GM12878 (cell line): ENCODE results near the gene PUS7L. TPM values are rescaled to one million over a fixed set of nuclear protein-coding genes. Genes with fewer than 3 reads are reported as not detected.

Experiments used
- DPF2 ChIP-seq: fragments of 450-650 bp; IDR thresholded peaks from 2 replicates; pipeline ENCODE4 v1.6.1; 2017; ENCODE audit warnings: mild to moderate bottlenecking
- ESRRA ChIP-seq: IDR thresholded peaks from 2 replicates; pipeline ENCODE4 v1.6.1; 2012; ENCODE audit warnings: mild to moderate bottlenecking, low read length, improper control_type of control experiment
- HDAC6 ChIP-seq: fragments of 200-600 bp; sonication (generic); IDR thresholded peaks from one replicate; pipeline ENCODE4 v1.8.0; 2017; ENCODE audit warnings: antibody characterized with exemption; ENCODE audit not compliant: unreplicated experiment
- HSF1 ChIP-seq: fragments of 150-350 bp; IDR thresholded peaks from 2 replicates; pipeline ENCODE4 v1.6.1; 2014; ENCODE audit warnings: mild to moderate bottlenecking, low read depth, low read length
- JUND ChIP-seq: IDR thresholded peaks from 2 replicates; pipeline ENCODE4 v1.6.1; 2012; ENCODE audit warnings: low read depth, mild to moderate bottlenecking, low read length, improper control_type of control experiment, moderate library complexity
- KLF5 ChIP-seq: fragments of 450-650 bp; IDR thresholded peaks from 2 replicates; pipeline ENCODE4 v1.6.1; 2014; ENCODE audit warnings: mild to moderate bottlenecking; ENCODE audit not compliant: partially characterized antibody
- NFXL1 ChIP-seq: fragments of 450-650 bp; IDR thresholded peaks from 2 replicates; pipeline ENCODE4 v1.6.1; 2017; ENCODE audit warnings: antibody characterized with exemption, mild to moderate bottlenecking, borderline replicate concordance
- NFYB ChIP-seq: IDR thresholded peaks from 2 replicates; pipeline ENCODE4 v1.6.1; 2011; ENCODE audit warnings: low read depth, mild to moderate bottlenecking, low read length, improper control_type of control experiment, moderate library complexity; ENCODE audit not compliant: insufficient read depth
- NR2C1 ChIP-seq: fragments of 450-650 bp; IDR thresholded peaks from 2 replicates; pipeline ENCODE4 v1.6.1; 2017; ENCODE audit warnings: antibody characterized with exemption, mild to moderate bottlenecking, moderate library complexity
- REST ChIP-seq: IDR thresholded peaks from 2 replicates; pipeline ENCODE4 v1.6.1; 2012; ENCODE audit warnings: mild to moderate bottlenecking, low read depth, low read length
- SPI1 ChIP-seq: IDR thresholded peaks from 2 replicates; pipeline ENCODE4 v1.6.1; 2011; ENCODE audit warnings: low read depth, mild to moderate bottlenecking, low read length, moderate library complexity, borderline replicate concordance; ENCODE audit not compliant: insufficient read depth
- SREBF1 ChIP-seq: IDR thresholded peaks from 2 replicates; pipeline ENCODE4 v1.6.1; 2012; ENCODE audit warnings: mild to moderate bottlenecking, low read length
- SRF ChIP-seq, 2 experiments: IDR thresholded peaks; 2 replicates each; pipeline ENCODE4 v1.6.1; 2011; ENCODE audit warnings: low read depth in 2 of 2, low read length in 2 of 2, mild to moderate bottlenecking in 1 of 2, moderate library complexity in 1 of 2
- TCF12 ChIP-seq: IDR thresholded peaks from 2 replicates; pipeline ENCODE4 v1.6.1; 2011; ENCODE audit warnings: low read depth, mild to moderate bottlenecking, low read length
- TCF3 ChIP-seq: IDR thresholded peaks from 2 replicates; pipeline ENCODE4 v1.6.1; 2012; ENCODE audit warnings: low read depth, mild to moderate bottlenecking, low read length, borderline replicate concordance; ENCODE audit not compliant: insufficient read depth
- YY1 ChIP-seq: IDR thresholded peaks from 2 replicates; pipeline ENCODE4 v1.6.1; 2011; ENCODE audit warnings: low read depth, mild to moderate bottlenecking, low read length
- ZBED1 ChIP-seq: IDR thresholded peaks from 2 replicates; pipeline ENCODE4 v1.6.1; 2016; ENCODE audit warnings: borderline replicate concordance
- ZNF207 ChIP-seq: fragments of 450-650 bp; IDR thresholded peaks from 2 replicates; pipeline ENCODE4 v1.6.1; 2014; ENCODE audit warnings: antibody characterized with exemption, mild to moderate bottlenecking, borderline replicate concordance
- polyA plus RNA-seq, 11 experiments: library from polyadenylated mRNA; depleted of rRNA in 4 of 11; unstranded in 6 of 11; stranded (reverse) in 5 of 11; fragments of >200 nt; fragmentation: Nextera tagmentation in 4 of 11; fragmentation: Illumina TruSeq in 1 of 11; extraction: Ambion mirVana in 4 of 11; extraction: Trizol in 1 of 11; gene quantifications; 1 replicate in 1 of 11; 2 replicates in 10 of 11; pipeline versions ENCODE4 v1.2.1 to v1.2.3, GENCODE V29; 2011 to 2016; ENCODE audit warnings: inconsistent platforms in 2 of 11, missing spikeins in 2 of 11, low read depth in 1 of 11
- total RNA-seq, 4 experiments: library from RNA; depleted of rRNA in 3 of 4; stranded (reverse); fragments of >200 nt in 3 of 4; fragmentation: Illumina TruSeq in 1 of 4; extraction: Trizol in 1 of 4; gene quantifications; 2 replicates each; pipeline versions ENCODE4 v1.2.1 to v1.2.3, GENCODE V29; 2013 to 2021
- TF ChIP-seq, protein P1 (sequence below): fragments of 450-650 bp; IDR thresholded peaks from 2 replicates; pipeline ENCODE4 v1.6.1; 2014; ENCODE audit warnings: mild to moderate bottlenecking
- TF ChIP-seq, protein P2 (sequence below): fragments of 450-650 bp; IDR thresholded peaks from 2 replicates; pipeline ENCODE4 v1.6.1; 2017; ENCODE audit warnings: mild to moderate bottlenecking, moderate library complexity

Gene PUS7L
- total and polyA plus RNA-seq, 10 of the 15 experiments (the other 5 are each of a cell fraction or from before 2014, with no cell fraction given): 7.2 to 42.1 (median 19.6) TPM

- TF ChIP-seq HSF1: no peak; the same call in 1 of the 2 replicates
- TF ChIP-seq KLF5: no peak
- TF ChIP-seq TCF3: 0 out of 2 replicates have a peak, but pooled peaks have one; percentile 40
- TF ChIP-seq REST: no peak
- TF ChIP-seq NFYB: no peak
- TF ChIP-seq HDAC6: no peak
- 0 out of 2 replicates have a peak, but pooled peaks have one; percentile 61 for TF ChIP-seq YY1
- TF ChIP-seq ZBED1: no peak
- TF ChIP-seq SRF (IDR thresholded peaks at IDR 0.05; ENCODE audit: low read depth in 2 of 2, low read length in 2 of 2): peak in 1 of 2 experiments; percentile 51; a peak in 1 of 4 replicates
- TF ChIP-seq TCF12: no peak
- TF ChIP-seq SPI1: peak; percentile 73
- no peak for TF ChIP-seq ZNF207
- no peak for TF ChIP-seq NFXL1
- TF ChIP-seq, protein P1, sequence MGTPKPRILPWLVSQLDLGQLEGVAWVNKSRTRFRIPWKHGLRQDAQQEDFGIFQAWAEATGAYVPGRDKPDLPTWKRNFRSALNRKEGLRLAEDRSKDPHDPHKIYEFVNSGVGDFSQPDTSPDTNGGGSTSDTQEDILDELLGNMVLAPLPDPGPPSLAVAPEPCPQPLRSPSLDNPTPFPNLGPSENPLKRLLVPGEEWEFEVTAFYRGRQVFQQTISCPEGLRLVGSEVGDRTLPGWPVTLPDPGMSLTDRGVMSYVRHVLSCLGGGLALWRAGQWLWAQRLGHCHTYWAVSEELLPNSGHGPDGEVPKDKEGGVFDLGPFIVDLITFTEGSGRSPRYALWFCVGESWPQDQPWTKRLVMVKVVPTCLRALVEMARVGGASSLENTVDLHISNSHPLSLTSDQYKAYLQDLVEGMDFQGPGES: no peak
- TF ChIP-seq ESRRA: no peak
- no peak for TF ChIP-seq SREBF1
- TF ChIP-seq DPF2: peak; percentile 48; the same call in 1 of the 2 replicates
- TF ChIP-seq JUND: no peak
- TF ChIP-seq, protein P2, sequence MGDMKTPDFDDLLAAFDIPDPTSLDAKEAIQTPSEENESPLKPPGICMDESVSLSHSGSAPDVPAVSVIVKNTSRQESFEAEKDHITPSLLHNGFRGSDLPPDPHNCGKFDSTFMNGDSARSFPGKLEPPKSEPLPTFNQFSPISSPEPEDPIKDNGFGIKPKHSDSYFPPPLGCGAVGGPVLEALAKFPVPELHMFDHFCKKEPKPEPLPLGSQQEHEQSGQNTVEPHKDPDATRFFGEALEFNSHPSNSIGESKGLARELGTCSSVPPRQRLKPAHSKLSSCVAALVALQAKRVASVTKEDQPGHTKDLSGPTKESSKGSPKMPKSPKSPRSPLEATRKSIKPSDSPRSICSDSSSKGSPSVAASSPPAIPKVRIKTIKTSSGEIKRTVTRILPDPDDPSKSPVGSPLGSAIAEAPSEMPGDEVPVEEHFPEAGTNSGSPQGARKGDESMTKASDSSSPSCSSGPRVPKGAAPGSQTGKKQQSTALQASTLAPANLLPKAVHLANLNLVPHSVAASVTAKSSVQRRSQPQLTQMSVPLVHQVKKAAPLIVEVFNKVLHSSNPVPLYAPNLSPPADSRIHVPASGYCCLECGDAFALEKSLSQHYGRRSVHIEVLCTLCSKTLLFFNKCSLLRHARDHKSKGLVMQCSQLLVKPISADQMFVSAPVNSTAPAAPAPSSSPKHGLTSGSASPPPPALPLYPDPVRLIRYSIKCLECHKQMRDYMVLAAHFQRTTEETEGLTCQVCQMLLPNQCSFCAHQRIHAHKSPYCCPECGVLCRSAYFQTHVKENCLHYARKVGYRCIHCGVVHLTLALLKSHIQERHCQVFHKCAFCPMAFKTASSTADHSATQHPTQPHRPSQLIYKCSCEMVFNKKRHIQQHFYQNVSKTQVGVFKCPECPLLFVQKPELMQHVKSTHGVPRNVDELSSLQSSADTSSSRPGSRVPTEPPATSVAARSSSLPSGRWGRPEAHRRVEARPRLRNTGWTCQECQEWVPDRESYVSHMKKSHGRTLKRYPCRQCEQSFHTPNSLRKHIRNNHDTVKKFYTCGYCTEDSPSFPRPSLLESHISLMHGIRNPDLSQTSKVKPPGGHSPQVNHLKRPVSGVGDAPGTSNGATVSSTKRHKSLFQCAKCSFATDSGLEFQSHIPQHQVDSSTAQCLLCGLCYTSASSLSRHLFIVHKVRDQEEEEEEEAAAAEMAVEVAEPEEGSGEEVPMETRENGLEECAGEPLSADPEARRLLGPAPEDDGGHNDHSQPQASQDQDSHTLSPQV: no peak
- TF ChIP-seq NR2C1: no peak; the same call in 1 of the 2 replicates
These were observed at the start of gene PUS7L, which contains the start of gene IRAK4 (continued) for GRCh38 chr12:43758728-43759563.
